NK-92 treated with Interleukin-12 subunit alpha and Interleukin-12 subunit beta, amount 100 ng/mL, for 24 hours (cell line): ENCODE data around the gene TALDO1.
A peak's percentile ranks its signal among the peaks of the same experiment; 100 is the strongest.

ENCODE experiments used
- DNase-seq: peaks from one replicate; lab custom pipeline; 2025; lab: John Stamatoyannopoulos, UW

Gene TALDO1

GRCh38 chr11:801097-801780 lies 54.0 kb downstream of the TALDO1 start:
- no peak for DNase-seq

GRCh38 chr11:802018-802617 lies 54.9 kb downstream of the TALDO1 start:
- no peak for DNase-seq

- no peak for DNase-seq
Measured at GRCh38 chr11:802693-803466, 55.6 kb downstream of the TALDO1 start.

GRCh38 chr11:803467-803742 lies 56.1 kb downstream of the TALDO1 start:
- DNase-seq = no peak

- no peak for DNase-seq
Measured at GRCh38 chr11:803770-804598, 56.7 kb downstream of the TALDO1 start.

- DNase-seq = no peak
Measured at GRCh38 chr11:804599-804964, 57.3 kb downstream of the TALDO1 start.

GRCh38 chr11:808427-809286 lies 61.4 kb downstream of the TALDO1 start:
- no peak for DNase-seq

- peak; percentile 97 for DNase-seq
Measured at GRCh38 chr11:809287-810039, 62.2 kb downstream of the TALDO1 start, which contains the start of gene RPLP2. RPLP2 (plus strand) TSS chr11:809967; CDS start chr11:810235, 268 bp downstream.

GRCh38 chr11:810040-810567 lies 62.8 kb downstream of the TALDO1 start:
- DNase-seq = no peak

- no peak for DNase-seq
Measured at GRCh38 chr11:811446-812245, 64.4 kb downstream of the TALDO1 start.

- DNase-seq = no peak
Measured at GRCh38 chr11:812390-812789, 65.1 kb downstream of the TALDO1 start.

GRCh38 chr11:813072-813455 lies 65.8 kb downstream of the TALDO1 start:
- no peak for DNase-seq

GRCh38 chr11:813456-814096 lies 66.3 kb downstream of the TALDO1 start:
- DNase-seq = no peak
